Endothelial cell of umbilical vein (primary cell): ENCODE results near the gene CHPF2.

ENCODE experiments used
- EZH2 ChIP-seq: IDR thresholded peaks from 2 replicates; pipeline ENCODE4 v1.6.1; 2012; ENCODE audit warnings: borderline replicate concordance, low read depth, mild to moderate bottlenecking, moderate library complexity, low read length, inconsistent platforms; ENCODE audit not compliant: severe bottlenecking
- FOS ChIP-seq: IDR thresholded peaks from 2 replicates; pipeline ENCODE4 v1.6.1; 2011; ENCODE audit warnings: mild to moderate bottlenecking, low read length, moderate library complexity, borderline replicate concordance; ENCODE audit not compliant: insufficient read depth
- GATA2 ChIP-seq: IDR thresholded peaks from 2 replicates; pipeline ENCODE4 v1.7.0; 2011; ENCODE audit warnings: low read depth, mild to moderate bottlenecking, moderate library complexity, mixed read lengths, low read length; ENCODE audit not compliant: insufficient read length, insufficient read depth
- MYC ChIP-seq: IDR thresholded peaks from one replicate; pipeline ENCODE4 v1.6.1; 2011; ENCODE audit warnings: mild to moderate bottlenecking, low read depth, low read length
- POLR2A ChIP-seq: IDR thresholded peaks from 2 replicates; pipeline ENCODE4 v1.6.1; 2012; ENCODE audit warnings: low read depth, mild to moderate bottlenecking, control low read depth, low read length
- POLR2AphosphoS5 ChIP-seq: IDR thresholded peaks from 2 replicates; pipeline ENCODE4 v1.6.1; 2012; ENCODE audit warnings: low read depth, mild to moderate bottlenecking, control low read depth, low read length, moderate library complexity; ENCODE audit not compliant: insufficient read depth
- TF ChIP-seq, protein P1 (sequence below), 2 donors: IDR thresholded peaks; 1 replicate in 1 of 2; 2 replicates in 1 of 2; pipeline ENCODE4 v1.5.1; 2011; ENCODE audit warnings: low read length in 2 of 2, mild to moderate bottlenecking in 2 of 2, moderate library complexity in 2 of 2, control low read depth in 1 of 2, inconsistent platforms in 1 of 2, low read depth in 1 of 2; ENCODE audit not compliant: insufficient read depth in 1 of 2; ENCODE audit errors: extremely low read depth in 1 of 2
- TF ChIP-seq, protein P2 (sequence below): IDR thresholded peaks from 2 replicates; pipeline ENCODE4 v1.6.1; 2011; ENCODE audit not compliant: insufficient read depth, insufficient read length

DNA sequence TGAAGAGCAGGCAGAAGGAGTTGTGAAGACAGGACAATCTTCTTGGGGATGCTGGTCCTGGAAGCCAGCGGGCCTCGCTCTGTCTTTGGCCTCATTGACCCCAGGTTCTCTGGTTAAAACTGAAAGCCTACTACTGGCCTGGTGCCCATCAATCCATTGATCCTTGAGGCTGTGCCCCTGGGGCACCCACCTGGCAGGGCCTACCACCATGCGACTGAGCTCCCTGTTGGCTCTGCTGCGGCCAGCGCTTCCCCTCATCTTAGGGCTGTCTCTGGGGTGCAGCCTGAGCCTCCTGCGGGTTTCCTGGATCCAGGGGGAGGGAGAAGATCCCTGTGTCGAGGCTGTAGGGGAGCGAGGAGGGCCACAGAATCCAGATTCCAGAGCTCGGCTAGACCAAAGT is 1.5 kb downstream of the CHPF2 start:
- TF ChIP-seq, protein P1, sequence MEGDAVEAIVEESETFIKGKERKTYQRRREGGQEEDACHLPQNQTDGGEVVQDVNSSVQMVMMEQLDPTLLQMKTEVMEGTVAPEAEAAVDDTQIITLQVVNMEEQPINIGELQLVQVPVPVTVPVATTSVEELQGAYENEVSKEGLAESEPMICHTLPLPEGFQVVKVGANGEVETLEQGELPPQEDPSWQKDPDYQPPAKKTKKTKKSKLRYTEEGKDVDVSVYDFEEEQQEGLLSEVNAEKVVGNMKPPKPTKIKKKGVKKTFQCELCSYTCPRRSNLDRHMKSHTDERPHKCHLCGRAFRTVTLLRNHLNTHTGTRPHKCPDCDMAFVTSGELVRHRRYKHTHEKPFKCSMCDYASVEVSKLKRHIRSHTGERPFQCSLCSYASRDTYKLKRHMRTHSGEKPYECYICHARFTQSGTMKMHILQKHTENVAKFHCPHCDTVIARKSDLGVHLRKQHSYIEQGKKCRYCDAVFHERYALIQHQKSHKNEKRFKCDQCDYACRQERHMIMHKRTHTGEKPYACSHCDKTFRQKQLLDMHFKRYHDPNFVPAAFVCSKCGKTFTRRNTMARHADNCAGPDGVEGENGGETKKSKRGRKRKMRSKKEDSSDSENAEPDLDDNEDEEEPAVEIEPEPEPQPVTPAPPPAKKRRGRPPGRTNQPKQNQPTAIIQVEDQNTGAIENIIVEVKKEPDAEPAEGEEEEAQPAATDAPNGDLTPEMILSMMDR (IDR thresholded peaks at IDR 0.05; ENCODE audit: extremely low read depth in 1 of 2, insufficient read depth in 1 of 2, low read depth in 1 of 2, low read length in 2 of 2), result no peak
- TF ChIP-seq POLR2A, result no peak
- TF ChIP-seq POLR2AphosphoS5, result no peak
- no peak for TF ChIP-seq EZH2
- TF ChIP-seq, protein P2, sequence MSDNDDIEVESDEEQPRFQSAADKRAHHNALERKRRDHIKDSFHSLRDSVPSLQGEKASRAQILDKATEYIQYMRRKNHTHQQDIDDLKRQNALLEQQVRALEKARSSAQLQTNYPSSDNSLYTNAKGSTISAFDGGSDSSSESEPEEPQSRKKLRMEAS, result no peak
- TF ChIP-seq MYC, result no peak
- TF ChIP-seq GATA2, result no peak
- no peak for TF ChIP-seq FOS
